ENCODE results near the gene ERFE.

- TF ChIP-seq CTCF (IDR thresholded peaks at IDR 0.05): no peak
- TF ChIP-seq POLR2A (IDR thresholded peaks at IDR 0.05; ENCODE audit: low read depth): no peak
These were observed 3.6 kb downstream of the ERFE start for GRCh38 chr2:238162251-238162845.

Measured in esophagus muscularis mucosa (tissue), 3 donors.